DOHH2 (cell line): ENCODE data around the gene NME7.

Experiments
- H3F3A ChIP-seq: fragments of 200-600 bp; sonication (generic), shearing (Covaris generic); 2 replicates; pipeline ENCODE4 v1.6.0; 2016; ENCODE audit warnings: antibody characterized with exemption, mild to moderate bottlenecking; ENCODE audit not compliant: control insufficient read depth, insufficient read depth
- H3K27ac ChIP-seq: fragments of 200-600 bp; sonication (generic); 2 replicates; pipeline ENCODE4 v1.5.1; 2014; ENCODE audit warnings: low read depth, mild to moderate bottlenecking, low read length, moderate library complexity
- H3K27me3 ChIP-seq: fragments of 200-600 bp; sonication (generic); 2 replicates; pipeline ENCODE4 v1.6.1; 2014; ENCODE audit warnings: mild to moderate bottlenecking, low read length, mixed read lengths; ENCODE audit not compliant: control insufficient read depth
- H3K36me3 ChIP-seq: fragments of 200-600 bp; sonication (generic); 2 replicates; pipeline ENCODE4 v1.6.1; 2014; ENCODE audit warnings: mild to moderate bottlenecking, low read length, moderate library complexity, mixed read lengths; ENCODE audit not compliant: control insufficient read depth
- H3K4me1 ChIP-seq: fragments of 200-600 bp; sonication (generic); 2 replicates; pipeline ENCODE4 v1.6.1; 2014; ENCODE audit warnings: mild to moderate bottlenecking, low read length, mixed read lengths; ENCODE audit not compliant: control insufficient read depth
- H3K4me2 ChIP-seq: fragments of 200-600 bp; sonication (generic); 2 replicates; pipeline ENCODE4 v1.6.0; 2014; ENCODE audit warnings: mild to moderate bottlenecking, low read length, moderate library complexity
- H3K4me3 ChIP-seq: fragments of 200-600 bp; sonication (generic); 2 replicates; pipeline ENCODE4 v1.5.1; 2014; ENCODE audit warnings: mild to moderate bottlenecking, low read length, mixed read lengths
- H3K79me2 ChIP-seq: fragments of 200-600 bp; sonication (generic); 2 replicates; pipeline ENCODE4 v1.6.1; 2014; ENCODE audit warnings: mild to moderate bottlenecking, low read length, mixed read lengths; ENCODE audit not compliant: control insufficient read depth
- H3K9me2 ChIP-seq: fragments of 200-600 bp; sonication (generic); replicated peaks from 2 replicates; pipeline ENCODE4 v1.6.1; 2014; ENCODE audit warnings: mild to moderate bottlenecking, low read length, mixed read lengths; ENCODE audit not compliant: control insufficient read depth
- H3K9me3 ChIP-seq: fragments of 200-600 bp; sonication (generic); 2 replicates; pipeline ENCODE4 v1.6.1; 2014; ENCODE audit warnings: antibody characterized with exemption, low read length, mixed read lengths; ENCODE audit not compliant: control insufficient read depth, insufficient read depth
- H4K20me1 ChIP-seq: fragments of 200-600 bp; sonication (generic); 2 replicates; pipeline ENCODE4 v1.6.0; 2014; ENCODE audit warnings: low read depth, mild to moderate bottlenecking, antibody characterized with exemption, low read length, moderate library complexity; ENCODE audit not compliant: control insufficient read depth, insufficient read depth
- CTCF ChIP-seq: fragments of 200-600 bp; sonication (generic); IDR thresholded peaks from one replicate; pipeline ENCODE4 v1.5.1; 2014; ENCODE audit warnings: antibody characterized with exemption, mild to moderate bottlenecking, low read depth, low read length; ENCODE audit not compliant: poor library complexity, severe bottlenecking
- EZH2phosphoT487 ChIP-seq: fragments of 200-600 bp; sonication (generic); IDR thresholded peaks from 2 replicates; pipeline ENCODE4 v1.6.1; 2017; ENCODE audit warnings: borderline replicate concordance, mild to moderate bottlenecking, antibody characterized with exemption, low read length, moderate library complexity, mixed read lengths

Gene NME7

GRCh38 chr1:169367096-169367685 lies 406 bp downstream of the NME7 start:
- Histone ChIP-seq H3K27ac (no peak overlapping the region), H3K4me1 (peaks cover 19% of the 10 kb centered on the region)

GRCh38 chr1:169364948-169365347 lies 2.6 kb downstream of the NME7 start:
- Histone ChIP-seq H4K20me1 (no peaks in the 10 kb centered on the region), H3K9me2 (no peaks in the 10 kb centered on the region), H3K4me1 (peaks cover 17% of the 10 kb centered on the region), H3K79me2 (peaks cover 15% of the 10 kb centered on the region), H3K27ac (no peak overlapping the region), H3F3A (no peaks in the 10 kb centered on the region), H3K4me2 (no peak overlapping the region), H3K4me3 (no peak overlapping the region), H3K27me3 (no peaks in the 10 kb centered on the region), H3K36me3 (peaks cover 3% of the 10 kb centered on the region; the same call in 1 of the 2 replicates), H3K9me3 (no peaks in the 10 kb centered on the region)
- TF ChIP-seq CTCF, result no peak
- TF ChIP-seq EZH2phosphoT487, result no peak

More at GRCh38 chr1:169367096-169367685, 406 bp downstream of the NME7 start:
- Histone ChIP-seq H3K4me2 (peak overlapping the region; percentile 80), H3F3A (no peaks in the 10 kb centered on the region), H3K9me2 (no peaks in the 10 kb centered on the region), H3K79me2 (peaks cover 15% of the 10 kb centered on the region), H4K20me1 (no peaks in the 10 kb centered on the region), H3K27me3 (no peaks in the 10 kb centered on the region), H3K4me3 (peak overlapping the region; percentile 77), H3K9me3 (no peaks in the 10 kb centered on the region), H3K36me3 (peaks cover 3% of the 10 kb centered on the region; the same call in 1 of the 2 replicates)
- TF ChIP-seq EZH2phosphoT487 (no peak), CTCF (no peak)

DNA sequence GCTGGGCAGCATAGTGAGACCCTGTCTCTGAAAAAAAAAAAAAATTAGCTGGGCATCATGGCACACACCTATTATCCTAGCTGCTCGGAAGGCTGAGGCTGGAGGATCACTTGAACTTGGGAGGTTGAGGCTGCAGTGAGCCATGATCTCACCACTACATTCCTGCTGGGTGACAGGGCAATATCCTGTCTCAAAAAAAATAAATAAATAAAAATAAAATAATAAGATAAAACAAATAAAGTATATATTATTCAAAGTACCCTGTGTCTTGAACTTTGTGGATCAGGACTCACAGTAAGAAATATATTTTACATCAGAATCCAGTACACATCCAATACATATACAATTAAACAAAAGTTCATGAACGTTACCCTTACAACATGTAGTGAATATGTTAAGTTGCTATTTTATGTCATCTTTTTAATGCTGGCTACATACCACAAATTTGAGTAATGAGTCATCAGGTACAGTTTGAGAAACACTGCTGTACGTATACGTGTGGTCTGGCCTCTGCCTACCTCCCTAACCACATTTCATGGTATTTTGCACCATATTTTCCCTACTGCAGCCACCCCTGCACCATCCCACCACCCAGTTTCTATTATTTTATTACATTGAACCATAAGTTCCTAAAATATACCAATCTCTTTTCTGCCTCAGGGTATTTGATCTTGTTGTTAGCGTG lies 4.4 kb downstream of the NME7 start:
- H3F3A ChIP-seq, result no peaks in the 10 kb centered on the region
- TF ChIP-seq CTCF, result no peak
- TF ChIP-seq EZH2phosphoT487, result no peak
- H3K36me3 ChIP-seq, result no peaks in the 10 kb centered on the region
- no peak overlapping the region for H3K4me3 ChIP-seq
- H3K4me1 ChIP-seq, result peaks cover 9% of the 10 kb centered on the region
- no peaks in the 10 kb centered on the region for H3K9me2 ChIP-seq
- H3K27me3 ChIP-seq, result no peaks in the 10 kb centered on the region
- peaks cover 4% of the 10 kb centered on the region for H3K79me2 ChIP-seq
- H4K20me1 ChIP-seq, result no peaks in the 10 kb centered on the region
- no peak overlapping the region for H3K27ac ChIP-seq
- no peak overlapping the region for H3K4me2 ChIP-seq
- no peaks in the 10 kb centered on the region for H3K9me3 ChIP-seq
